HCT116 (cell line): ENCODE results near the gene THSD7A. TPM values are rescaled to one million over a fixed set of nuclear protein-coding genes. Genes with fewer than 3 reads are reported as not detected.

Experiments used
- ATAC-seq: fragments of 200-7000 bp; cut with Tn5 transposase; 2 replicates; pipeline ENCODE4 v1.9.1; 2020; ENCODE audit warnings: mild to moderate bottlenecking, moderate library complexity
- BruUV-seq: library from RNA; stranded (reverse); fragments of 400-500 nt; replicated peaks from 2 replicates; lab custom pipeline; 2021; lab: Mats Ljungman, UMichigan
- CTCF ChIA-PET: fragments of 300-600 bp; sonication (Branson Sonifier 250); formaldehyde crosslinking; loops from one replicate; lab custom pipeline; 2021; ENCODE audit warnings: antibody characterized with exemption; lab: Charles Lee
- POLR2A ChIA-PET: fragments of 300-600, 350-600 bp; sonication (Branson Sonifier 250); formaldehyde crosslinking; loops from one replicate; lab custom pipeline; 2021; ENCODE audit warnings: antibody characterized with exemption; lab: Charles Lee
- RAD21 ChIA-PET, 2 experiments: fragments of 300-600 bp; sonication (Branson Sonifier 250); formaldehyde crosslinking; loops; one replicate each; lab custom pipeline; 2023; ENCODE audit warnings: low total read pairs in 2 of 2; ENCODE audit not compliant: uncharacterized antibody in 2 of 2, unreplicated experiment in 2 of 2, low non-redundant PET in 1 of 2; lab: Charles Lee
- DNase-seq: peaks from one replicate; pipeline ENCODE4 v3.0.0-alpha.2; 2010; ENCODE audit warnings: low read depth, low spot score
- H2AFZ ChIP-seq: fragments of 200-600 bp; shearing (Covaris generic), sonication (generic); 2 replicates; pipeline ENCODE4 v1.6.1; 2017; ENCODE audit warnings: low read depth, mixed run types, mixed read lengths, antibody characterized with exemption, low read length; ENCODE audit not compliant: poor library complexity, severe bottlenecking
- H3K27ac ChIP-seq: 2 replicates; pipeline ENCODE4 v1.5.1; 2012; ENCODE audit warnings: low read depth, low read length
- H3K27me3 ChIP-seq: fragments of 200-600 bp; sonication (generic); 2 replicates; pipeline ENCODE4 v1.6.1; 2016; ENCODE audit warnings: mixed run types, low read length, mixed read lengths; ENCODE audit not compliant: insufficient read depth
- H3K36me3 ChIP-seq, 2 experiments: fragments of 200-500 bp in 1 of 2; fragments of 200-600 bp in 1 of 2; sonication (Bioruptor generic) in 1 of 2; sonication (generic) in 1 of 2; 2 replicates each; pipeline versions ENCODE4 v1.5.1 to v1.6.1; 2014 to 2016; ENCODE audit warnings: low read length in 2 of 2, inconsistent platforms in 1 of 2, mixed read lengths in 1 of 2, mixed run types in 1 of 2; ENCODE audit not compliant: insufficient read depth in 2 of 2, control insufficient read depth in 1 of 2
- H3K4me1 ChIP-seq, 2 experiments: fragments of 200-600 bp in 1 of 2; sonication (generic) in 1 of 2; 2 replicates each; pipeline versions ENCODE4 v1.5.1 to v1.6.1; 2012 to 2017; ENCODE audit warnings: low read length in 2 of 2, inconsistent platforms in 1 of 2, mild to moderate bottlenecking in 1 of 2, mixed read lengths in 1 of 2, mixed run types in 1 of 2, moderate library complexity in 1 of 2; ENCODE audit not compliant: insufficient read depth in 2 of 2, control insufficient read depth in 1 of 2
- H3K4me2 ChIP-seq: fragments of 200-600 bp; sonication (generic); 2 replicates; pipeline ENCODE4 v1.6.1; 2017; ENCODE audit warnings: mixed run types, low read length, mixed read lengths
- H3K4me3 ChIP-seq, 2 experiments: fragments of 200-600 bp in 1 of 2; sonication (generic) in 1 of 2; replicated peaks in 1 of 2; 2 replicates each; pipeline ENCODE4 v1.5.1; 2011 to 2016; ENCODE audit warnings: low read length in 2 of 2, control low read depth in 1 of 2, low read depth in 1 of 2, mild to moderate bottlenecking in 1 of 2, mixed read lengths in 1 of 2, mixed run types in 1 of 2
- H3K79me2 ChIP-seq: fragments of 200-600 bp; sonication (generic); 2 replicates; pipeline ENCODE4 v1.6.1; 2017; ENCODE audit warnings: mild to moderate bottlenecking, mixed run types, low read length, moderate library complexity, mixed read lengths; ENCODE audit not compliant: insufficient read depth
- H3K9ac ChIP-seq: fragments of 200-600 bp; sonication (generic); 2 replicates; pipeline ENCODE4 v1.6.1; 2016; ENCODE audit warnings: low read length, mixed read lengths
- H3K9me2 ChIP-seq: fragments of 200-600 bp; sonication (generic), shearing (Covaris generic); 2 replicates; pipeline ENCODE4 v1.6.1; 2017; ENCODE audit warnings: mixed run types, mild to moderate bottlenecking, moderate library complexity; ENCODE audit not compliant: insufficient read depth
- H3K9me3 ChIP-seq, 2 experiments: fragments of 200-500 bp in 1 of 2; fragments of 200-600 bp in 1 of 2; sonication (Bioruptor generic) in 1 of 2; sonication (generic) in 1 of 2; 2 replicates each; pipeline ENCODE4 v1.6.1; 2014 to 2017; ENCODE audit warnings: low read length in 2 of 2, mixed read lengths in 2 of 2, inconsistent platforms in 1 of 2, low read depth in 1 of 2, mild to moderate bottlenecking in 1 of 2, mixed run types in 1 of 2, moderate library complexity in 1 of 2; ENCODE audit not compliant: control insufficient read depth in 1 of 2, insufficient read depth in 1 of 2
- H4K20me1 ChIP-seq: fragments of 200-600 bp; sonication (generic), shearing (Covaris generic); 2 replicates; pipeline ENCODE4 v1.6.1; 2017; ENCODE audit warnings: mixed run types, mild to moderate bottlenecking, moderate library complexity; ENCODE audit not compliant: insufficient read depth
- CEBPB ChIP-seq: IDR thresholded peaks from 2 replicates; pipeline ENCODE4 v1.6.1; 2012; ENCODE audit warnings: low read depth
- EGR1 ChIP-seq: IDR thresholded peaks from 2 replicates; pipeline ENCODE4 v1.6.1; 2012; ENCODE audit warnings: low read depth
- ELF1 ChIP-seq: IDR thresholded peaks from 2 replicates; pipeline ENCODE4 v1.6.1; 2012; ENCODE audit warnings: low read depth, borderline replicate concordance
- EZH2 ChIP-seq: fragments of 200-600 bp; sonication (generic); IDR thresholded peaks from 2 replicates; pipeline ENCODE4 v1.6.1; 2017; ENCODE audit warnings: antibody characterized with exemption, mixed run types
- JUND ChIP-seq: IDR thresholded peaks from 2 replicates; pipeline ENCODE4 v1.6.1; 2012
- POLR2A ChIP-seq: IDR thresholded peaks from 2 replicates; pipeline ENCODE4 v1.7.0; 2011; ENCODE audit warnings: borderline replicate concordance; ENCODE audit not compliant: insufficient read depth, insufficient read length; ENCODE audit errors: extremely low read depth
- POLR2AphosphoS5 ChIP-seq: IDR thresholded peaks from 2 replicates; pipeline ENCODE4 v1.6.1; 2011; ENCODE audit warnings: mild to moderate bottlenecking, low read depth, low read length, moderate library complexity
- SIN3A ChIP-seq: IDR thresholded peaks from 2 replicates; pipeline ENCODE4 v1.6.1; 2012; ENCODE audit warnings: low read depth
- SP1 ChIP-seq: IDR thresholded peaks from 2 replicates; pipeline ENCODE4 v1.6.1; 2012; ENCODE audit warnings: low read depth
- SRF ChIP-seq: IDR thresholded peaks from 2 replicates; pipeline ENCODE4 v1.6.1; 2012; ENCODE audit warnings: low read depth
- TCF7L2 ChIP-seq: IDR thresholded peaks from 2 replicates; pipeline ENCODE4 v1.7.0; 2011; ENCODE audit warnings: borderline replicate concordance, inconsistent platforms; ENCODE audit not compliant: insufficient read depth, insufficient read length; ENCODE audit errors: extremely low read depth
- YY1 ChIP-seq: IDR thresholded peaks from 2 replicates; pipeline ENCODE4 v1.6.1; 2011; ENCODE audit warnings: low read length, low read depth, moderate library complexity, mild to moderate bottlenecking; ENCODE audit not compliant: insufficient replicate concordance; ENCODE audit errors: extremely low read depth
- ZFX ChIP-seq: fragments of 450-650 bp; IDR thresholded peaks from 2 replicates; pipeline ENCODE4 v1.6.1; 2017
- ZNF274 ChIP-seq: fragments of 200-500 bp; sonication (Bioruptor generic); IDR thresholded peaks from 2 replicates; pipeline ENCODE4 v1.6.1; 2014; ENCODE audit warnings: mild to moderate bottlenecking, low read depth, low read length, inconsistent platforms
- intact Hi-C: fragments of 100-400 bp; cut with micrococcal nuclease; formaldehyde crosslinking; loops from 2 replicates; pipeline ENCODE4 v1.10.0; 2022
- total RNA-seq: library from RNA; stranded (reverse); gene quantifications from one replicate; pipeline ENCODE4 v1.2.1, GENCODE V29; 2021; ENCODE audit not compliant: unreplicated experiment
- TF ChIP-seq, protein P1 (sequence below): IDR thresholded peaks from 2 replicates; pipeline ENCODE4 v1.6.1; 2012; ENCODE audit warnings: low read depth
- TF ChIP-seq, protein P2 (sequence below), 3 experiments: fragments of 200-600 bp in 1 of 3; sonication (generic) in 1 of 3; IDR thresholded peaks in 2 of 3; conservative IDR thresholded peaks in 1 of 3; 2 replicates each; pipeline ENCODE4 v1.5.1; 2012 to 2017; ENCODE audit warnings: low read depth in 2 of 3, low read length in 2 of 3, antibody characterized with exemption in 1 of 3, borderline replicate concordance in 1 of 3, control low read depth in 1 of 3, mild to moderate bottlenecking in 1 of 3, mixed read lengths in 1 of 3, mixed run types in 1 of 3, moderate library complexity in 1 of 3; ENCODE audit not compliant: insufficient read depth in 1 of 3
- TF ChIP-seq, protein P3 (sequence below): IDR thresholded peaks from 2 replicates; pipeline ENCODE4 v1.6.1; 2012
- TF ChIP-seq, protein P4 (sequence below): IDR thresholded peaks from 2 replicates; pipeline ENCODE4 v1.6.1; 2012
- TF ChIP-seq, protein P5 (sequence below): IDR thresholded peaks from 2 replicates; pipeline ENCODE4 v1.6.1; 2011; ENCODE audit warnings: mild to moderate bottlenecking, low read length, moderate library complexity; ENCODE audit not compliant: insufficient replicate concordance; ENCODE audit errors: extremely low read depth

THSD7A gene
- total RNA-seq, 1 experiment from 2014 or later, result 0.05 TPM

GRCh38 chr7:11833431-11833830, 1.4 kb upstream of the THSD7A start:
- Histone ChIP-seq H3K4me2 (no peak overlapping the region), H3K27ac (no peak overlapping the region), H4K20me1 (no peaks in the 10 kb centered on the region), H3K9me2 (no peaks in the 10 kb centered on the region), H3K4me3 (no peak overlapping the region), H3K79me2 (no peaks in the 10 kb centered on the region), H3K36me3 (no peaks in the 10 kb centered on the region), H2AFZ (peak overlapping the region; percentile 34), H3K9me3 (no peaks in the 10 kb centered on the region), H3K4me1 (peaks cover 0 to 15% of the 10 kb centered on the region in 2 experiments; a peak in 1 of 4 replicates), H3K27me3 (no peaks in the 10 kb centered on the region), H3K9ac (no peak overlapping the region)
- ATAC-seq, result no peak
- TF ChIP-seq YY1, result no peak
- no peak for TF ChIP-seq POLR2A
- TF ChIP-seq SP1, result no peak
- TF ChIP-seq, protein P1, sequence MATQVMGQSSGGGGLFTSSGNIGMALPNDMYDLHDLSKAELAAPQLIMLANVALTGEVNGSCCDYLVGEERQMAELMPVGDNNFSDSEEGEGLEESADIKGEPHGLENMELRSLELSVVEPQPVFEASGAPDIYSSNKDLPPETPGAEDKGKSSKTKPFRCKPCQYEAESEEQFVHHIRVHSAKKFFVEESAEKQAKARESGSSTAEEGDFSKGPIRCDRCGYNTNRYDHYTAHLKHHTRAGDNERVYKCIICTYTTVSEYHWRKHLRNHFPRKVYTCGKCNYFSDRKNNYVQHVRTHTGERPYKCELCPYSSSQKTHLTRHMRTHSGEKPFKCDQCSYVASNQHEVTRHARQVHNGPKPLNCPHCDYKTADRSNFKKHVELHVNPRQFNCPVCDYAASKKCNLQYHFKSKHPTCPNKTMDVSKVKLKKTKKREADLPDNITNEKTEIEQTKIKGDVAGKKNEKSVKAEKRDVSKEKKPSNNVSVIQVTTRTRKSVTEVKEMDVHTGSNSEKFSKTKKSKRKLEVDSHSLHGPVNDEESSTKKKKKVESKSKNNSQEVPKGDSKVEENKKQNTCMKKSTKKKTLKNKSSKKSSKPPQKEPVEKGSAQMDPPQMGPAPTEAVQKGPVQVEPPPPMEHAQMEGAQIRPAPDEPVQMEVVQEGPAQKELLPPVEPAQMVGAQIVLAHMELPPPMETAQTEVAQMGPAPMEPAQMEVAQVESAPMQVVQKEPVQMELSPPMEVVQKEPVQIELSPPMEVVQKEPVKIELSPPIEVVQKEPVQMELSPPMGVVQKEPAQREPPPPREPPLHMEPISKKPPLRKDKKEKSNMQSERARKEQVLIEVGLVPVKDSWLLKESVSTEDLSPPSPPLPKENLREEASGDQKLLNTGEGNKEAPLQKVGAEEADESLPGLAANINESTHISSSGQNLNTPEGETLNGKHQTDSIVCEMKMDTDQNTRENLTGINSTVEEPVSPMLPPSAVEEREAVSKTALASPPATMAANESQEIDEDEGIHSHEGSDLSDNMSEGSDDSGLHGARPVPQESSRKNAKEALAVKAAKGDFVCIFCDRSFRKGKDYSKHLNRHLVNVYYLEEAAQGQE, result no peak
- TF ChIP-seq ZNF274, result no peak
- TF ChIP-seq EZH2, result no peak
- no peak for TF ChIP-seq CEBPB
- TF ChIP-seq, protein P2, sequence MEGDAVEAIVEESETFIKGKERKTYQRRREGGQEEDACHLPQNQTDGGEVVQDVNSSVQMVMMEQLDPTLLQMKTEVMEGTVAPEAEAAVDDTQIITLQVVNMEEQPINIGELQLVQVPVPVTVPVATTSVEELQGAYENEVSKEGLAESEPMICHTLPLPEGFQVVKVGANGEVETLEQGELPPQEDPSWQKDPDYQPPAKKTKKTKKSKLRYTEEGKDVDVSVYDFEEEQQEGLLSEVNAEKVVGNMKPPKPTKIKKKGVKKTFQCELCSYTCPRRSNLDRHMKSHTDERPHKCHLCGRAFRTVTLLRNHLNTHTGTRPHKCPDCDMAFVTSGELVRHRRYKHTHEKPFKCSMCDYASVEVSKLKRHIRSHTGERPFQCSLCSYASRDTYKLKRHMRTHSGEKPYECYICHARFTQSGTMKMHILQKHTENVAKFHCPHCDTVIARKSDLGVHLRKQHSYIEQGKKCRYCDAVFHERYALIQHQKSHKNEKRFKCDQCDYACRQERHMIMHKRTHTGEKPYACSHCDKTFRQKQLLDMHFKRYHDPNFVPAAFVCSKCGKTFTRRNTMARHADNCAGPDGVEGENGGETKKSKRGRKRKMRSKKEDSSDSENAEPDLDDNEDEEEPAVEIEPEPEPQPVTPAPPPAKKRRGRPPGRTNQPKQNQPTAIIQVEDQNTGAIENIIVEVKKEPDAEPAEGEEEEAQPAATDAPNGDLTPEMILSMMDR (IDR thresholded peaks at IDR 0.05 in 2 of 3, conservative IDR thresholded peaks at IDR 0.05 in 1 of 3; ENCODE audit: borderline replicate concordance in 1 of 3, insufficient read depth in 1 of 3, low read depth in 2 of 3, low read length in 2 of 3), result no peak
- no peak for TF ChIP-seq POLR2AphosphoS5
- no peak for TF ChIP-seq ELF1
- TF ChIP-seq EGR1, result no peak
- TF ChIP-seq, protein P3, sequence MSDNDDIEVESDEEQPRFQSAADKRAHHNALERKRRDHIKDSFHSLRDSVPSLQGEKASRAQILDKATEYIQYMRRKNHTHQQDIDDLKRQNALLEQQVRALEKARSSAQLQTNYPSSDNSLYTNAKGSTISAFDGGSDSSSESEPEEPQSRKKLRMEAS, result no peak
- TF ChIP-seq, protein P4, sequence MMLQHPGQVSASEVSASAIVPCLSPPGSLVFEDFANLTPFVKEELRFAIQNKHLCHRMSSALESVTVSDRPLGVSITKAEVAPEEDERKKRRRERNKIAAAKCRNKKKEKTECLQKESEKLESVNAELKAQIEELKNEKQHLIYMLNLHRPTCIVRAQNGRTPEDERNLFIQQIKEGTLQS, result no peak
- TF ChIP-seq ZFX, result no peak
- TF ChIP-seq, protein P5, sequence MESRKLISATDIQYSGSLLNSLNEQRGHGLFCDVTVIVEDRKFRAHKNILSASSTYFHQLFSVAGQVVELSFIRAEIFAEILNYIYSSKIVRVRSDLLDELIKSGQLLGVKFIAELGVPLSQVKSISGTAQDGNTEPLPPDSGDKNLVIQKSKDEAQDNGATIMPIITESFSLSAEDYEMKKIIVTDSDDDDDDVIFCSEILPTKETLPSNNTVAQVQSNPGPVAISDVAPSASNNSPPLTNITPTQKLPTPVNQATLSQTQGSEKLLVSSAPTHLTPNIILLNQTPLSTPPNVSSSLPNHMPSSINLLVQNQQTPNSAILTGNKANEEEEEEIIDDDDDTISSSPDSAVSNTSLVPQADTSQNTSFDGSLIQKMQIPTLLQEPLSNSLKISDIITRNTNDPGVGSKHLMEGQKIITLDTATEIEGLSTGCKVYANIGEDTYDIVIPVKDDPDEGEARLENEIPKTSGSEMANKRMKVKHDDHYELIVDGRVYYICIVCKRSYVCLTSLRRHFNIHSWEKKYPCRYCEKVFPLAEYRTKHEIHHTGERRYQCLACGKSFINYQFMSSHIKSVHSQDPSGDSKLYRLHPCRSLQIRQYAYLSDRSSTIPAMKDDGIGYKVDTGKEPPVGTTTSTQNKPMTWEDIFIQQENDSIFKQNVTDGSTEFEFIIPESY, result no peak
- no peak for TF ChIP-seq JUND
- TF ChIP-seq SRF, result no peak
- no peak for TF ChIP-seq SIN3A
- TF ChIP-seq TCF7L2, result no peak
- DNase-seq, result no peak
- ChIA-PET POLR2A (no interaction called here), CTCF (interaction anchor here (0.9 to 1.6 kb wide), 2 partner anchors 489 to 656 kb away, joined by 3 to 5 read pairs; no protein-coding TSS in a partner anchor), RAD21 (no interaction called here)
- intact Hi-C loops, result loop anchor here (10.0 kb wide), 2 partner anchors 791 to 1431 kb away; no protein-coding TSS in a partner anchor
- no TSS peak for BruUV-seq
